GM23338 (cell line): ENCODE results near the gene APOBEC3A.

ENCODE experiments used
- CREB1 ChIP-seq: fragments of 250-450 bp; sonication (Bioruptor Pico); IDR thresholded peaks from 2 replicates; pipeline ENCODE4 v1.5.0; 2020; ENCODE audit warnings: low read depth, mild to moderate bottlenecking, moderate library complexity
- ETS1 ChIP-seq: IDR thresholded peaks from 2 replicates; pipeline ENCODE4 v1.6.1; 2016; ENCODE audit warnings: antibody characterized with exemption
- EZH2 ChIP-seq: fragments of 200-600 bp; sonication (generic); IDR thresholded peaks from one replicate; pipeline ENCODE4 v1.8.0; 2017; ENCODE audit warnings: antibody characterized with exemption, mild to moderate bottlenecking, low read depth; ENCODE audit not compliant: unreplicated experiment
- EZH2phosphoT487 ChIP-seq: fragments of 200-600 bp; sonication (generic); IDR thresholded peaks from one replicate; pipeline ENCODE4 v1.8.1; 2018; ENCODE audit warnings: antibody characterized with exemption; ENCODE audit not compliant: unreplicated experiment
- JUNB ChIP-seq: IDR thresholded peaks from one replicate; pipeline ENCODE4 v1.6.1; 2016; ENCODE audit warnings: antibody characterized with exemption; ENCODE audit not compliant: unreplicated experiment
- POLR2AphosphoS5 ChIP-seq: IDR thresholded peaks from 2 replicates; pipeline ENCODE4 v1.6.1; 2016; ENCODE audit warnings: antibody characterized with exemption, low read depth
- STAT1 ChIP-seq: IDR thresholded peaks from one replicate; pipeline ENCODE4 v1.6.1; 2016; ENCODE audit warnings: antibody characterized with exemption; ENCODE audit not compliant: unreplicated experiment
- ZNF331 ChIP-seq: fragments of 250-450 bp; sonication (Bioruptor Pico); IDR thresholded peaks from 2 replicates; pipeline ENCODE4 v1.5.0; 2020; ENCODE audit warnings: low read depth, mild to moderate bottlenecking, moderate library complexity
- TF ChIP-seq, protein P1 (sequence below), 2 experiments: fragments of 200-600 bp in 1 of 2; sonication (generic) in 1 of 2; conservative IDR thresholded peaks; 2 replicates each; pipeline versions ENCODE4 v1.5.1 to v1.6.1; 2016 to 2017; ENCODE audit warnings: antibody characterized with exemption in 2 of 2, low read depth in 2 of 2, mild to moderate bottlenecking in 2 of 2, moderate library complexity in 1 of 2
- TF ChIP-seq, protein P2 (sequence below): IDR thresholded peaks from one replicate; pipeline ENCODE4 v1.6.1; 2018; ENCODE audit warnings: antibody characterized with exemption; ENCODE audit not compliant: unreplicated experiment

- TF ChIP-seq EZH2 (no peak), POLR2AphosphoS5 (no peak), EZH2phosphoT487 (no peak), JUNB (no peak), CREB1 (CRISPR knock-in tag) (no peak), ETS1 (no peak), STAT1 (no peak), ZNF331 (CRISPR knock-in tag) (no peak)
- TF ChIP-seq, protein P1, sequence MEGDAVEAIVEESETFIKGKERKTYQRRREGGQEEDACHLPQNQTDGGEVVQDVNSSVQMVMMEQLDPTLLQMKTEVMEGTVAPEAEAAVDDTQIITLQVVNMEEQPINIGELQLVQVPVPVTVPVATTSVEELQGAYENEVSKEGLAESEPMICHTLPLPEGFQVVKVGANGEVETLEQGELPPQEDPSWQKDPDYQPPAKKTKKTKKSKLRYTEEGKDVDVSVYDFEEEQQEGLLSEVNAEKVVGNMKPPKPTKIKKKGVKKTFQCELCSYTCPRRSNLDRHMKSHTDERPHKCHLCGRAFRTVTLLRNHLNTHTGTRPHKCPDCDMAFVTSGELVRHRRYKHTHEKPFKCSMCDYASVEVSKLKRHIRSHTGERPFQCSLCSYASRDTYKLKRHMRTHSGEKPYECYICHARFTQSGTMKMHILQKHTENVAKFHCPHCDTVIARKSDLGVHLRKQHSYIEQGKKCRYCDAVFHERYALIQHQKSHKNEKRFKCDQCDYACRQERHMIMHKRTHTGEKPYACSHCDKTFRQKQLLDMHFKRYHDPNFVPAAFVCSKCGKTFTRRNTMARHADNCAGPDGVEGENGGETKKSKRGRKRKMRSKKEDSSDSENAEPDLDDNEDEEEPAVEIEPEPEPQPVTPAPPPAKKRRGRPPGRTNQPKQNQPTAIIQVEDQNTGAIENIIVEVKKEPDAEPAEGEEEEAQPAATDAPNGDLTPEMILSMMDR (conservative IDR thresholded peaks at IDR 0.05; ENCODE audit: low read depth in 2 of 2), result no peak
- TF ChIP-seq, protein P2, sequence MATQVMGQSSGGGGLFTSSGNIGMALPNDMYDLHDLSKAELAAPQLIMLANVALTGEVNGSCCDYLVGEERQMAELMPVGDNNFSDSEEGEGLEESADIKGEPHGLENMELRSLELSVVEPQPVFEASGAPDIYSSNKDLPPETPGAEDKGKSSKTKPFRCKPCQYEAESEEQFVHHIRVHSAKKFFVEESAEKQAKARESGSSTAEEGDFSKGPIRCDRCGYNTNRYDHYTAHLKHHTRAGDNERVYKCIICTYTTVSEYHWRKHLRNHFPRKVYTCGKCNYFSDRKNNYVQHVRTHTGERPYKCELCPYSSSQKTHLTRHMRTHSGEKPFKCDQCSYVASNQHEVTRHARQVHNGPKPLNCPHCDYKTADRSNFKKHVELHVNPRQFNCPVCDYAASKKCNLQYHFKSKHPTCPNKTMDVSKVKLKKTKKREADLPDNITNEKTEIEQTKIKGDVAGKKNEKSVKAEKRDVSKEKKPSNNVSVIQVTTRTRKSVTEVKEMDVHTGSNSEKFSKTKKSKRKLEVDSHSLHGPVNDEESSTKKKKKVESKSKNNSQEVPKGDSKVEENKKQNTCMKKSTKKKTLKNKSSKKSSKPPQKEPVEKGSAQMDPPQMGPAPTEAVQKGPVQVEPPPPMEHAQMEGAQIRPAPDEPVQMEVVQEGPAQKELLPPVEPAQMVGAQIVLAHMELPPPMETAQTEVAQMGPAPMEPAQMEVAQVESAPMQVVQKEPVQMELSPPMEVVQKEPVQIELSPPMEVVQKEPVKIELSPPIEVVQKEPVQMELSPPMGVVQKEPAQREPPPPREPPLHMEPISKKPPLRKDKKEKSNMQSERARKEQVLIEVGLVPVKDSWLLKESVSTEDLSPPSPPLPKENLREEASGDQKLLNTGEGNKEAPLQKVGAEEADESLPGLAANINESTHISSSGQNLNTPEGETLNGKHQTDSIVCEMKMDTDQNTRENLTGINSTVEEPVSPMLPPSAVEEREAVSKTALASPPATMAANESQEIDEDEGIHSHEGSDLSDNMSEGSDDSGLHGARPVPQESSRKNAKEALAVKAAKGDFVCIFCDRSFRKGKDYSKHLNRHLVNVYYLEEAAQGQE, result no peak
Observed at GRCh38 chr22:38946771-38947170, 10.6 kb upstream of the APOBEC3A start.
